Muscle of arm (tissue), 12 donors: ENCODE results near the gene ACSM2B. TPM values are rescaled to one million over a fixed set of nuclear protein-coding genes. Genes with fewer than 3 reads are reported as not detected.
"Not testable (repeated sequence)": the region's sequence is repeated elsewhere in the genome, so short reads cannot be mapped to it uniquely, and the experiment has no call there.

Experiments used
- DNase-seq: peaks from one replicate; pipeline ENCODE4 v3.0.0-alpha.2; 2013
- polyA plus RNA-seq, 12 donors: library from polyadenylated mRNA; unstranded; fragments of 120-200 nt; gene quantifications; one replicate each; pipeline ENCODE4 v1.2.1, GENCODE V29; 2013; ENCODE audit not compliant: insufficient read length in 12 of 12

Gene ACSM2B
- polyA plus RNA-seq, 12 donors, result 0.32 to 1.2 (median 0.61) TPM; not detected in 3

- not testable (repeated sequence) for DNase-seq
Measured at GRCh38 chr16:20536669-20537068, 39.5 kb downstream of the ACSM2B start.

- DNase-seq, result not testable (repeated sequence)
Measured at GRCh38 chr16:20532284-20532792, 43.8 kb downstream of the ACSM2B start.

- not testable (repeated sequence) for DNase-seq
Measured at GRCh38 chr16:20531795-20532194, 44.4 kb downstream of the ACSM2B start.

- DNase-seq, result no peak
Measured at GRCh38 chr16:20520103-20520502, 56.1 kb downstream of the ACSM2B start.

GRCh38 chr16:20519231-20519630 is 56.9 kb downstream of the ACSM2B start:
- no peak for DNase-seq

- DNase-seq, result no peak
Measured at GRCh38 chr16:20517149-20517548, 59.0 kb downstream of the ACSM2B start.

GRCh38 chr16:20515688-20516090 is 60.5 kb downstream of the ACSM2B start:
- DNase-seq, result no peak

GRCh38 chr16:20510323-20510722 is 65.8 kb downstream of the ACSM2B start:
- no peak for DNase-seq

GRCh38 chr16:20507280-20507679 is 68.9 kb downstream of the ACSM2B start:
- DNase-seq, result no peak

- no peak for DNase-seq
Measured at GRCh38 chr16:20504418-20504817, 71.7 kb downstream of the ACSM2B start.

- DNase-seq, result not testable (repeated sequence)
Measured at GRCh38 chr16:20491448-20491847, 84.7 kb downstream of the ACSM2B start.

- not testable (repeated sequence) for DNase-seq
Measured at GRCh38 chr16:20490994-20491393, 85.2 kb downstream of the ACSM2B start.

Other genes with a start within 250 kb of the ACSM2B start
- not detected for gene GP2, start 248.9 kb downstream of the ACSM2B start, polyA plus RNA-seq
- under 1 TPM in 4 of 12 donors, not detected in 8; 0.19 to 0.64 (median 0.41) TPM for gene UMOD, start 223.7 kb downstream of the ACSM2B start, polyA plus RNA-seq
- not detected for gene PDILT, start 171.6 kb downstream of the ACSM2B start, polyA plus RNA-seq
- 1 to 10 TPM in 1 of 12 donors, under 1 TPM in 8, not detected in 3; 0.11 to 1.9 (median 0.33) TPM for gene ACSM5, start 166.8 kb downstream of the ACSM2B start, polyA plus RNA-seq
- gene ACSM2A, start 124.8 kb downstream of the ACSM2B start, polyA plus RNA-seq, result 1 to 10 TPM in 1 of 12 donors, under 1 TPM in 8, not detected in 3; 0.15 to 1.4 (median 0.42) TPM
- under 1 TPM in 3 of 12 donors, not detected in 9; 0.18 to 0.33 (median 0.22) TPM for gene ACSM1, start 121.3 kb upstream of the ACSM2B start, polyA plus RNA-seq
- gene THUMPD1, start 165.5 kb upstream of the ACSM2B start, polyA plus RNA-seq, result 10 to 100 TPM in 11 of 12 donors, not detected in 1; 25.7 to 44.7 (median 34.3) TPM
- gene ACSM3, start 187.6 kb upstream of the ACSM2B start, polyA plus RNA-seq, result 10 to 100 TPM in 1 of 12 donors, 1 to 10 TPM in 10, not detected in 1; 1.7 to 17.4 (median 4.1) TPM
- 10 to 100 TPM in 11 of 12 donors, not detected in 1; 14.9 to 28.7 (median 21.1) TPM for gene ERI2, start 230.1 kb upstream of the ACSM2B start, polyA plus RNA-seq
- 1 to 10 TPM in 10 of 12 donors, not detected in 2; 3.7 to 7.9 (median 5.6) TPM for gene REXO5, start 230.2 kb upstream of the ACSM2B start, polyA plus RNA-seq